Measurements from ENCODE around the gene DHRS4L2. TPM values are rescaled to one million over a fixed set of nuclear protein-coding genes. Genes with fewer than 3 reads are reported as not detected.

The DHRS4L2 gene
- polyA plus RNA-seq, 3 donors: 22.1 to 46.6 (median 42.6) TPM

DNA sequence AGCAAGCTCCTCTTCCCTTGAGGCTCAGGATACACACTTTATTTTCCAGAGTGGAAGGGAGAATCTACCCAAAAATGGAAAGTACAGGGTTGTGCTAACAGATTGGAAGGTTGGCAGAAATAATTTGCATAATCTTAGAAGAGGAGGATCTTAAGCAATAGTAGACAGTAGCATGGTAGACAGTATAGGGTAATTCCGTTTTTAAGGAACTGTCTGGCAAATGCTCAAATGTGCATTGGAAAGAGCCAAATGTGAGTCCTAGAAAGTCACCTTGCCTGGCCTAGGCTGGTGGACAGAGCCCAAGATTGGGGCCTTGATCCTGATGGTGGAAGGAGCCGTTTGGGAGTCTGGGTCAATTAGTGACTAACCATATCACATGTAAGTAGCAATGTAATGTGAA is 50.0 kb downstream of the DHRS4L2 start:
- Mint-ChIP-seq H3K36me3 (no peaks in the 10 kb centered on the region), H3K9me3 (peaks cover 0 to 4% (median 0%) of the 10 kb centered on the region in 7 donors), H3K4me3 (peak overlapping the region; percentile 31 to 42), H3K4me1 (peaks cover 47% of the 10 kb centered on the region), H3K27me3 (ENCODE audit: low read depth in 3 of 3) (peaks cover 0 to 1% (median 0%) of the 10 kb centered on the region in 3 donors), H3K27ac (peak overlapping the region in 4 of 7 donors; percentile 35 to 75 (median 70))
- H4K20me1 ChIP-seq (ENCODE audit: insufficient read depth, low read length): no peaks in the 10 kb centered on the region
- peak in 2 of 3 donors; percentile 68 to 73 for DNase-seq
- no peak overlapping the region for H2AFZ ChIP-seq (ENCODE audit: insufficient read depth, low read depth, low read length, poor library complexity, severe bottlenecking)
- H3K27me3 ChIP-seq (ENCODE audit: control insufficient read depth in 2 of 2, insufficient read depth in 2 of 2, low read length in 2 of 2): no peaks in the 10 kb centered on the region
- no peaks in the 10 kb centered on the region for H3K79me2 ChIP-seq (ENCODE audit: insufficient read depth, low read length)
- no peak overlapping the region for H3K9ac ChIP-seq (ENCODE audit: insufficient read depth, low read length, poor library complexity, severe bottlenecking)
- TF ChIP-seq CTCF (IDR thresholded peaks at IDR 0.05): no peak
- H3K4me2 ChIP-seq (replicated peaks; ENCODE audit: extremely low read depth, low read length, poor library complexity, severe bottlenecking): no peak overlapping the region
- no peak overlapping the region for H3K4me3 ChIP-seq (replicated peaks in 1 of 3; ENCODE audit: low read depth in 2 of 3, low read length in 3 of 3)
- H3K9me3 ChIP-seq (replicated peaks in 1 of 2; ENCODE audit: control insufficient read depth in 1 of 2, insufficient read depth in 1 of 2, low read length in 2 of 2): no peaks in the 10 kb centered on the region
- whole genome bisulfite sequencing (ENCODE audit: insufficient coverage): 14% methylated on average over 1 of the region's 2 CpGs
- intact Hi-C loops (cut with micrococcal nuclease): no loop called here
- H3K36me3 ChIP-seq (replicated peaks in 1 of 2; ENCODE audit: control insufficient read depth in 1 of 2, insufficient read depth in 2 of 2, low read length in 2 of 2): no peaks in the 10 kb centered on the region
- H3K4me1 ChIP-seq (ENCODE audit: control insufficient read depth in 1 of 2, insufficient read depth in 2 of 2, low read length in 2 of 2): peaks cover 31 to 41% of the 10 kb centered on the region in 2 donors
- H3K27ac ChIP-seq (ENCODE audit: low read depth in 1 of 2, low read length in 2 of 2): no peak overlapping the region

DNA sequence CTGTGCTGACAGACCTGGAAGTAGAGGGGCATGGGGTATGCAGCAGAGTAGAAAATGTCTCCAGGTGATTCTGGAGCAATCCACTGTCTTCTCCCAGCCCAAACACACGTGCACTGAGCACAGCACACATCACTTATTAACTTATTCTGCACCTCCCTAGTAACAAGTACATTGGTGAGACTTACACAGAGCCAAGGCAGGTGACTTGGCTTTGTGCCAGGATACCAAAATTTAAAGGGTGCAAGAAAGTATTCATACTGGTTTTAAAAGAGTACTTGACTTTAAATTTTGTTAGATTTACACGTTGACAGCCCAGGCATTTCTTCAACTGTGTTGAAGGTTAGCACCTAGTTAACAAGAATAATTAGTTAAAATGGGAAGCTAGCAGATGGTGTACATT is 52.0 kb downstream of the DHRS4L2 start:
- Histone ChIP-seq H3K27me3 (ENCODE audit: control insufficient read depth in 2 of 2, insufficient read depth in 2 of 2, low read length in 2 of 2) (no peaks in the 10 kb centered on the region), H2AFZ (ENCODE audit: insufficient read depth, low read depth, low read length, poor library complexity, severe bottlenecking) (no peak overlapping the region), H3K4me3 (replicated peaks in 1 of 3; ENCODE audit: low read depth in 2 of 3, low read length in 3 of 3) (no peak overlapping the region), H3K27ac (ENCODE audit: low read depth in 1 of 2, low read length in 2 of 2) (no peak overlapping the region), H3K9ac (ENCODE audit: insufficient read depth, low read length, poor library complexity, severe bottlenecking) (no peak overlapping the region), H3K79me2 (ENCODE audit: insufficient read depth, low read length) (no peaks in the 10 kb centered on the region), H3K4me1 (ENCODE audit: control insufficient read depth in 1 of 2, insufficient read depth in 2 of 2, low read length in 2 of 2) (peaks cover 14 to 24% of the 10 kb centered on the region in 2 donors), H3K4me2 (replicated peaks; ENCODE audit: extremely low read depth, low read length, poor library complexity, severe bottlenecking) (no peak overlapping the region), H3K9me3 (replicated peaks in 1 of 2; ENCODE audit: control insufficient read depth in 1 of 2, insufficient read depth in 1 of 2, low read length in 2 of 2) (no peaks in the 10 kb centered on the region), H3K36me3 (replicated peaks in 1 of 2; ENCODE audit: control insufficient read depth in 1 of 2, insufficient read depth in 2 of 2, low read length in 2 of 2) (no peaks in the 10 kb centered on the region), H4K20me1 (ENCODE audit: insufficient read depth, low read length) (no peaks in the 10 kb centered on the region)
- peaks cover 0 to 3% of the 10 kb centered on the region in 2 donors for H3K36me3 Mint-ChIP-seq
- no peak for DNase-seq
- H3K27ac Mint-ChIP-seq: no peak overlapping the region
- intact Hi-C loops (cut with micrococcal nuclease): no loop called here
- no peak for TF ChIP-seq CTCF (IDR thresholded peaks at IDR 0.05)
- peaks cover 0 to 1% (median 0%) of the 10 kb centered on the region in 3 donors for H3K27me3 Mint-ChIP-seq (ENCODE audit: low read depth in 3 of 3)
- no peak overlapping the region for H3K4me3 Mint-ChIP-seq
- WGBS (ENCODE audit: insufficient coverage): 100% methylated on average over 1 of the region's 2 CpGs
- peaks cover 0 to 7% (median 0%) of the 10 kb centered on the region in 7 donors for H3K9me3 Mint-ChIP-seq
- H3K4me1 Mint-ChIP-seq: peaks cover 29% of the 10 kb centered on the region
